ENCODE measurements around the gene GPC6. TPM values are rescaled to one million over a fixed set of nuclear protein-coding genes. Genes with fewer than 3 reads are reported as not detected.

The GPC6 gene
- total and polyA plus RNA-seq, 4 donors = 5.9 to 29.1 (median 18.2) TPM

DNA sequence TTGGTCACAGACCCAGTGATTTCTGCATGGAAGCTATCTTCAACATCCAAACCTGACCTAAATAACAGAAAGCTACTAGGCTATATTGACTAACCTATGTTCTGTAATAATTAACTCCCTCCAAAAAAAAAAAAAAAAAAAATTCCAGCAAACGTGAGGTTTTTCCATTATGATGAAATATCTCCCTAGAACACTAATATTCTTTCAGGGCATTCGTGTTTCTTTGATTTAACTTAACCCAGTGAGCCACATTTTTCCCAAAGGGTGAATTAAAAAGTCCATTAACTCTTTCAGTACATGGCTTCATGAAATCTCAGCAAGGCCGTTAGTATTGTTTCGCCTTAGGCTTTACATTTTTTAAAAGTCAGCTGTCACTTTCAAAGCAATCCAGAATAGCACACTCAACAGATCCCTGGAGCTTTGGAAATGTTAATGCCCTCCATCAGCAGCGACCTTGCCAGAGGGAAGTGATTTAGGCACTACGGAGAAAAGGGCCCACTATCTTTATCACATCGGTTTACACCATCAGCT, 1077.1 kb downstream of the GPC6 start (continued):
- TF ChIP-seq, protein P1, sequence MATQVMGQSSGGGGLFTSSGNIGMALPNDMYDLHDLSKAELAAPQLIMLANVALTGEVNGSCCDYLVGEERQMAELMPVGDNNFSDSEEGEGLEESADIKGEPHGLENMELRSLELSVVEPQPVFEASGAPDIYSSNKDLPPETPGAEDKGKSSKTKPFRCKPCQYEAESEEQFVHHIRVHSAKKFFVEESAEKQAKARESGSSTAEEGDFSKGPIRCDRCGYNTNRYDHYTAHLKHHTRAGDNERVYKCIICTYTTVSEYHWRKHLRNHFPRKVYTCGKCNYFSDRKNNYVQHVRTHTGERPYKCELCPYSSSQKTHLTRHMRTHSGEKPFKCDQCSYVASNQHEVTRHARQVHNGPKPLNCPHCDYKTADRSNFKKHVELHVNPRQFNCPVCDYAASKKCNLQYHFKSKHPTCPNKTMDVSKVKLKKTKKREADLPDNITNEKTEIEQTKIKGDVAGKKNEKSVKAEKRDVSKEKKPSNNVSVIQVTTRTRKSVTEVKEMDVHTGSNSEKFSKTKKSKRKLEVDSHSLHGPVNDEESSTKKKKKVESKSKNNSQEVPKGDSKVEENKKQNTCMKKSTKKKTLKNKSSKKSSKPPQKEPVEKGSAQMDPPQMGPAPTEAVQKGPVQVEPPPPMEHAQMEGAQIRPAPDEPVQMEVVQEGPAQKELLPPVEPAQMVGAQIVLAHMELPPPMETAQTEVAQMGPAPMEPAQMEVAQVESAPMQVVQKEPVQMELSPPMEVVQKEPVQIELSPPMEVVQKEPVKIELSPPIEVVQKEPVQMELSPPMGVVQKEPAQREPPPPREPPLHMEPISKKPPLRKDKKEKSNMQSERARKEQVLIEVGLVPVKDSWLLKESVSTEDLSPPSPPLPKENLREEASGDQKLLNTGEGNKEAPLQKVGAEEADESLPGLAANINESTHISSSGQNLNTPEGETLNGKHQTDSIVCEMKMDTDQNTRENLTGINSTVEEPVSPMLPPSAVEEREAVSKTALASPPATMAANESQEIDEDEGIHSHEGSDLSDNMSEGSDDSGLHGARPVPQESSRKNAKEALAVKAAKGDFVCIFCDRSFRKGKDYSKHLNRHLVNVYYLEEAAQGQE (IDR thresholded peaks at IDR 0.05) = peak; percentile 51
- TF ChIP-seq FOXA1 (IDR thresholded peaks at IDR 0.05) (no peak), YY1 (IDR thresholded peaks at IDR 0.05) (peak; percentile 30), HNF4A (conservative IDR thresholded peaks at IDR 0.05) (peak; percentile 72 to 74), MAX (IDR thresholded peaks at IDR 0.05) (peak; percentile 51)

DNA sequence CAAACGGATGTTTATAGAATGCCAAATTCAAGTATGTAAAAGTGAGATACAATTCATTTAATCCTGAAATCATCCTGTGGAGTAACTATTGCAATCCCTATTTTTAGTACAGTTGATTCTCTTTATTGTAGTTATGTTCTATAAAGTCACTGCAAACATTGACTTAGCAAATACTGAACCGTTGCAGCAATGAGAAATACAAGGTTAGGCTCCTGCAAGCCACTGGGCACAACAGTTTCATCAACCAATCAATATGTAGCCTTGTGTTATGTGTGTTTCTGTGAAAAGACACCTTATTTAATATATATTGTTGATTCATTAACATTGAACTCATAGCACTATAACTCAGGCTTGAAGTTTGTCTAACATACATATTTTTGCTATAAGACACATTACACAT, 1078.4 kb downstream of the GPC6 start:
- peak overlapping the region in 1 of 2 donors; percentile 3 for H3K9ac ChIP-seq (ENCODE audit: low read depth in 1 of 2, low read length in 2 of 2)
- H3K4me1 ChIP-seq (ENCODE audit: control insufficient read depth in 4 of 4, insufficient read depth in 4 of 4, low read length in 3 of 4) = peaks cover 2 to 30% (median 26%) of the 10 kb centered on the region in 4 donors
- DNase-seq (ENCODE audit: low spot score) = no peak
- no peaks in the 10 kb centered on the region for H3K36me3 ChIP-seq (ENCODE audit: control insufficient read depth in 4 of 4, insufficient read depth in 3 of 4, low read depth in 1 of 4, low read length in 3 of 4)
- WGBS = 26% methylated on average over 2 of the region's 2 CpGs
- H3K9me3 ChIP-seq (ENCODE audit: control insufficient read depth in 4 of 4, low read length in 3 of 4) = no peaks in the 10 kb centered on the region
- no peak overlapping the region for H3K4me3 ChIP-seq (ENCODE audit: low read depth in 1 of 3, low read length in 3 of 3)
- H3K27me3 ChIP-seq (ENCODE audit: control insufficient read depth in 4 of 4, insufficient read depth in 4 of 4, low read length in 3 of 4) = no peaks in the 10 kb centered on the region
- TF ChIP-seq, protein P1 (IDR thresholded peaks at IDR 0.05) = peak; percentile 42
- TF ChIP-seq ATF3 (IDR thresholded peaks at IDR 0.05) (peak; percentile 39), HNF4A (conservative IDR thresholded peaks at IDR 0.05) (peak; percentile 48 to 60), FOXA1 (IDR thresholded peaks at IDR 0.05) (no peak), TAF1 (conservative IDR thresholded peaks at IDR 0.05) (no peak), GABPA (IDR thresholded peaks at IDR 0.05 in 1 of 2, conservative IDR thresholded peaks at IDR 0.05 in 1 of 2) (no peak), NR2F2 (IDR thresholded peaks at IDR 0.05) (no peak), JUND (IDR thresholded peaks at IDR 0.05) (peak; percentile 17 to 33), SP1 (IDR thresholded peaks at IDR 0.05) (peak; percentile 67), YY1 (IDR thresholded peaks at IDR 0.05) (peak; percentile 39), HNF4G (IDR thresholded peaks at IDR 0.05) (no peak), MAX (IDR thresholded peaks at IDR 0.05) (no peak), ZBTB33 (IDR thresholded peaks at IDR 0.05) (no peak), RAD21 (IDR thresholded peaks at IDR 0.05) (peak in 1 of 2 donors; percentile 32), RXRA (IDR thresholded peaks at IDR 0.05) (peak; percentile 58 to 70), FOXA2 (IDR thresholded peaks at IDR 0.05) (no peak), EGR1 (IDR thresholded peaks at IDR 0.05; ENCODE audit: low read depth in 2 of 2) (no peak)
- TF ChIP-seq, protein P2, sequence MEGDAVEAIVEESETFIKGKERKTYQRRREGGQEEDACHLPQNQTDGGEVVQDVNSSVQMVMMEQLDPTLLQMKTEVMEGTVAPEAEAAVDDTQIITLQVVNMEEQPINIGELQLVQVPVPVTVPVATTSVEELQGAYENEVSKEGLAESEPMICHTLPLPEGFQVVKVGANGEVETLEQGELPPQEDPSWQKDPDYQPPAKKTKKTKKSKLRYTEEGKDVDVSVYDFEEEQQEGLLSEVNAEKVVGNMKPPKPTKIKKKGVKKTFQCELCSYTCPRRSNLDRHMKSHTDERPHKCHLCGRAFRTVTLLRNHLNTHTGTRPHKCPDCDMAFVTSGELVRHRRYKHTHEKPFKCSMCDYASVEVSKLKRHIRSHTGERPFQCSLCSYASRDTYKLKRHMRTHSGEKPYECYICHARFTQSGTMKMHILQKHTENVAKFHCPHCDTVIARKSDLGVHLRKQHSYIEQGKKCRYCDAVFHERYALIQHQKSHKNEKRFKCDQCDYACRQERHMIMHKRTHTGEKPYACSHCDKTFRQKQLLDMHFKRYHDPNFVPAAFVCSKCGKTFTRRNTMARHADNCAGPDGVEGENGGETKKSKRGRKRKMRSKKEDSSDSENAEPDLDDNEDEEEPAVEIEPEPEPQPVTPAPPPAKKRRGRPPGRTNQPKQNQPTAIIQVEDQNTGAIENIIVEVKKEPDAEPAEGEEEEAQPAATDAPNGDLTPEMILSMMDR (IDR thresholded peaks at IDR 0.05; ENCODE audit: low read depth, low read length, missing input control) = no peak
- peak overlapping the region; percentile 46 to 69 for H3K27ac ChIP-seq (ENCODE audit: low read depth in 1 of 2, low read length in 2 of 2)

Measured in liver (tissue), 9 donors.